Inflammatory macrophage (primary cell): ENCODE data around the gene VWA5B1.
"Not testable (repeated sequence)": the region's sequence is repeated elsewhere in the genome, so short reads cannot be mapped to it uniquely, and the experiment has no call there.

Experiments
- DNase-seq, 2 donors: peaks; one replicate each; pipeline ENCODE4 v3.0.0-alpha.2; 2020 to 2022
- total RNA-seq, 18 experiments: gene quantifications; one replicate each; lab custom pipeline; 2026; ENCODE audit warnings: mixed read lengths in 6 of 18, inconsistent platforms in 2 of 18; lab: John Stamatoyannopoulos, UW

Gene VWA5B1
- total RNA-seq: 0 to 0.23 (median 0.02) reads per million in 18 experiments

GRCh38 chr1:20290624-20291597, at the start of gene VWA5B1:
Gene VWA5B1 (plus strand): TSS chr1:20290875. CDS start chr1:20310602, 19,727 bp downstream.
- no peak for DNase-seq

GRCh38 chr1:20242890-20243479, 47.7 kb upstream of the VWA5B1 start:
- DNase-seq: no peak

GRCh38 chr1:20248971-20249612, 41.6 kb upstream of the VWA5B1 start:
- DNase-seq: no peak

GRCh38 chr1:20250340-20250989, 40.2 kb upstream of the VWA5B1 start:
- no peak for DNase-seq

- no peak for DNase-seq
Observed at GRCh38 chr1:20252587-20252986, 38.1 kb upstream of the VWA5B1 start.

- no peak for DNase-seq
Observed at GRCh38 chr1:20255666-20256065, 35.0 kb upstream of the VWA5B1 start.

GRCh38 chr1:20259646-20260045, 31.0 kb upstream of the VWA5B1 start:
- no peak for DNase-seq

- DNase-seq: no peak
Observed at GRCh38 chr1:20261095-20261494, 29.6 kb upstream of the VWA5B1 start.

- DNase-seq: no peak
Observed at GRCh38 chr1:20262810-20263534, 27.7 kb upstream of the VWA5B1 start.

- no peak for DNase-seq
Observed at GRCh38 chr1:20265250-20265649, 25.4 kb upstream of the VWA5B1 start.

- no peak for DNase-seq
Observed at GRCh38 chr1:20266141-20266540, 24.5 kb upstream of the VWA5B1 start.

- no peak for DNase-seq
Observed at GRCh38 chr1:20266642-20267041, 24.0 kb upstream of the VWA5B1 start.

GRCh38 chr1:20271498-20272400, 18.9 kb upstream of the VWA5B1 start:
- DNase-seq: no peak

GRCh38 chr1:20273716-20274115, 17.0 kb upstream of the VWA5B1 start:
- not testable (repeated sequence) for DNase-seq

GRCh38 chr1:20275319-20275925, 15.3 kb upstream of the VWA5B1 start:
- DNase-seq: no peak

GRCh38 chr1:20276485-20277159, 14.1 kb upstream of the VWA5B1 start:
- no peak for DNase-seq

GRCh38 chr1:20278692-20279130, 12.0 kb upstream of the VWA5B1 start:
- DNase-seq: no peak

GRCh38 chr1:20279509-20279908, 11.2 kb upstream of the VWA5B1 start:
- DNase-seq: no peak

GRCh38 chr1:20280341-20280740, 10.3 kb upstream of the VWA5B1 start:
- no peak for DNase-seq

GRCh38 chr1:20280906-20281305, 9.8 kb upstream of the VWA5B1 start:
- no peak for DNase-seq
